H1 (cell line): ENCODE results near the gene MYLK. TPM values are rescaled to one million over a fixed set of nuclear protein-coding genes. Genes with fewer than 3 reads are reported as not detected.
"Not testable (repeated sequence)": the region's sequence is repeated elsewhere in the genome, so short reads cannot be mapped to it uniquely, and the experiment has no call there.

ENCODE experiments used
- CTCF ChIA-PET: fragments of 300-600 bp; sonication (Branson Sonifier 250); formaldehyde crosslinking; loops from one replicate; lab custom pipeline; 2021; ENCODE audit not compliant: partially characterized antibody; lab: Charles Lee
- POLR2A ChIA-PET: fragments of 300-600 bp; sonication (Branson Sonifier 250); formaldehyde crosslinking; loops from one replicate; lab custom pipeline; 2021; ENCODE audit warnings: inconsistent platforms; ENCODE audit not compliant: partially characterized antibody; lab: Charles Lee
- DNase-seq, 2 experiments: peaks; one replicate each; pipeline versions ENCODE4 v3.0.0 to v3.0.0-alpha.2; 2010 to 2022; ENCODE audit warnings: low spot score in 2 of 2, low read depth in 1 of 2, mixed read lengths in 1 of 2
- FAIRE-seq: peaks from 2 replicates; lab custom pipeline; 2011; peaks lifted over from hg19 to GRCh38; lab: Jason Lieb, UNC
- H2AFZ ChIP-seq: 2 replicates; pipeline ENCODE4 v1.8.1; 2012; ENCODE audit warnings: low read length, inconsistent platforms
- H2AK5ac ChIP-seq: 2 replicates; pipeline ENCODE4 v1.6.1; 2013; ENCODE audit warnings: low read depth, low read length
- H2BK120ac ChIP-seq: replicated peaks from 2 replicates; pipeline ENCODE3; 2013; ENCODE audit warnings: low read depth, low read length, inconsistent platforms
- H2BK12ac ChIP-seq: 2 replicates; pipeline ENCODE4 v1.6.1; 2013; ENCODE audit warnings: low read depth, low read length
- H2BK15ac ChIP-seq: 2 replicates; pipeline ENCODE4 v1.6.1; 2013; ENCODE audit warnings: low read length
- H2BK20ac ChIP-seq: 2 replicates; pipeline ENCODE4 v1.6.1; 2013; ENCODE audit warnings: low read length
- H2BK5ac ChIP-seq: 2 replicates; pipeline ENCODE4 v1.6.1; 2013; ENCODE audit warnings: low read depth, low read length
- H3K14ac ChIP-seq: 2 replicates; pipeline ENCODE4 v1.6.1; 2013; ENCODE audit warnings: inconsistent platforms; ENCODE audit not compliant: insufficient read length
- H3K18ac ChIP-seq: 2 replicates; pipeline ENCODE4 v1.6.1; 2013; ENCODE audit warnings: low read length; ENCODE audit errors: extremely low read depth
- H3K23ac ChIP-seq: 2 replicates; pipeline ENCODE4 v1.6.1; 2013; ENCODE audit warnings: inconsistent platforms; ENCODE audit not compliant: insufficient read length
- H3K23me2 ChIP-seq: 2 replicates; pipeline ENCODE4 v1.6.1; 2013; ENCODE audit warnings: low read depth, low read length
- H3K27ac ChIP-seq: 2 replicates; pipeline ENCODE4 v1.6.1; 2011; ENCODE audit warnings: low read depth, low read length, inconsistent platforms
- H3K27me3 ChIP-seq, 4 experiments: replicated peaks in 1 of 4; 1 replicate in 1 of 4; 2 replicates in 3 of 4; pipeline versions ENCODE4 v1.6.1 to v1.8.1; 2011 to 2013; ENCODE audit warnings: low read length in 3 of 4, mild to moderate bottlenecking in 3 of 4, inconsistent platforms in 2 of 4, mixed read lengths in 2 of 4, moderate library complexity in 1 of 4; ENCODE audit not compliant: control insufficient read depth in 3 of 4, insufficient read depth in 3 of 4; ENCODE audit errors: extremely low read depth in 1 of 4
- H3K36me3 ChIP-seq, 4 experiments: 2 replicates each; pipeline versions ENCODE4 v1.6.1 to v1.8.1; 2011 to 2013; ENCODE audit warnings: mild to moderate bottlenecking in 4 of 4, low read length in 3 of 4, moderate library complexity in 2 of 4, control low read depth in 1 of 4, inconsistent platforms in 1 of 4; ENCODE audit not compliant: insufficient read depth in 4 of 4, control insufficient read depth in 2 of 4
- H3K4ac ChIP-seq: replicated peaks from 2 replicates; pipeline ENCODE3; 2013; ENCODE audit warnings: low read length, low read depth, mixed read lengths, inconsistent platforms; ENCODE audit not compliant: insufficient read length
- H3K4me1 ChIP-seq, 4 experiments: replicated peaks in 1 of 4; 1 replicate in 1 of 4; 2 replicates in 3 of 4; pipeline versions ENCODE4 v1.6.1 to v1.8.1; 2011 to 2013; ENCODE audit warnings: low read length in 3 of 4, inconsistent platforms in 2 of 4, mixed read lengths in 1 of 4; ENCODE audit not compliant: insufficient read depth in 4 of 4, control insufficient read depth in 3 of 4
- H3K4me2 ChIP-seq, 2 experiments: 2 replicates each; pipeline versions ENCODE4 v1.6.1 to v1.8.1; 2011 to 2013; ENCODE audit warnings: low read depth in 2 of 2, low read length in 2 of 2, control low read depth in 1 of 2, inconsistent platforms in 1 of 2, mild to moderate bottlenecking in 1 of 2; ENCODE audit not compliant: insufficient read depth in 1 of 2
- H3K4me3 ChIP-seq, 4 experiments: fragments of 200-600, 300-600 bp in 1 of 4; sonication (generic), shearing (Covaris generic), sonication (Bioruptor Twin) in 1 of 4; 2 replicates each; pipeline versions ENCODE4 v1.5.1 to v1.8.1; 2011 to 2016; ENCODE audit warnings: low read length in 4 of 4, low read depth in 3 of 4, control low read depth in 2 of 4, inconsistent platforms in 2 of 4, mild to moderate bottlenecking in 2 of 4, mixed read lengths in 1 of 4, moderate library complexity in 1 of 4; ENCODE audit not compliant: insufficient read depth in 2 of 4; ENCODE audit errors: extremely low read depth in 1 of 4
- H3K56ac ChIP-seq: replicated peaks from 2 replicates; pipeline ENCODE3; 2013; ENCODE audit warnings: low read depth, mild to moderate bottlenecking, mixed read lengths, low read length, inconsistent platforms; ENCODE audit not compliant: insufficient read length
- H3K79me1 ChIP-seq: 2 replicates; pipeline ENCODE4 v1.6.1; 2013; ENCODE audit warnings: low read depth, low read length, control low read depth
- H3K79me2 ChIP-seq, 2 experiments: 2 replicates each; pipeline versions ENCODE4 v1.6.1 to v1.8.1; 2012 to 2013; ENCODE audit warnings: low read length in 2 of 2, mild to moderate bottlenecking in 2 of 2, inconsistent platforms in 1 of 2; ENCODE audit not compliant: insufficient read depth in 2 of 2, control insufficient read depth in 1 of 2
- H3K9ac ChIP-seq, 4 experiments: replicated peaks in 1 of 4; 1 replicate in 1 of 4; 2 replicates in 3 of 4; pipeline versions ENCODE4 v1.6.1 to v1.8.1; 2011 to 2013; ENCODE audit warnings: low read depth in 3 of 4, low read length in 3 of 4, control low read depth in 2 of 4, mild to moderate bottlenecking in 2 of 4, moderate library complexity in 2 of 4, inconsistent platforms in 1 of 4; ENCODE audit errors: extremely low read depth in 1 of 4
- H3K9me3 ChIP-seq, 2 experiments: 2 replicates each; pipeline versions ENCODE4 v1.6.1 to v1.8.1; 2012 to 2013; ENCODE audit warnings: mild to moderate bottlenecking in 2 of 2, moderate library complexity in 2 of 2, control low read depth in 1 of 2, inconsistent platforms in 1 of 2, low read depth in 1 of 2, low read length in 1 of 2, mixed read lengths in 1 of 2; ENCODE audit not compliant: insufficient read depth in 2 of 2
- H4K20me1 ChIP-seq, 2 experiments: replicated peaks in 1 of 2; 2 replicates each; pipeline versions ENCODE3 to v1.8.1; 2011 to 2013; ENCODE audit warnings: inconsistent platforms in 2 of 2, low read length in 2 of 2, mild to moderate bottlenecking in 1 of 2; ENCODE audit not compliant: insufficient read depth in 2 of 2, control insufficient read depth in 1 of 2
- H4K5ac ChIP-seq: 2 replicates; pipeline ENCODE4 v1.6.1; 2013; ENCODE audit warnings: low read length, low read depth, mixed read lengths, inconsistent platforms; ENCODE audit not compliant: insufficient read length
- H4K8ac ChIP-seq: 2 replicates; pipeline ENCODE4 v1.8.0; 2013; ENCODE audit warnings: mild to moderate bottlenecking, moderate library complexity, low read length, inconsistent platforms; ENCODE audit not compliant: insufficient read depth; ENCODE audit errors: extremely low read depth
- H4K91ac ChIP-seq: replicated peaks from 2 replicates; pipeline ENCODE3; 2013; ENCODE audit warnings: low read length, mixed read lengths, inconsistent platforms; ENCODE audit not compliant: insufficient read length
- WGBS, 2 experiments: shearing (Covaris generic) in 1 of 2; methylation state at CpG; one replicate each; pipeline versions ENCODE4 v1.1.6 to v1.1.7; 2013 to 2015; ENCODE audit warnings: low lambda C conversion rate in 2 of 2, mixed read lengths in 2 of 2, inconsistent platforms in 1 of 2, low coverage in 1 of 2, missing lambda C conversion rate in 1 of 2; ENCODE audit not compliant: insufficient replicate concordance in 2 of 2, insufficient coverage in 1 of 2, insufficient read length in 1 of 2; ENCODE audit errors: extremely low coverage in 1 of 2, missing lambda C conversion rate in 1 of 2; 5-methylcytosine and 5-hydroxymethylcytosine counted together
- polyA plus RNA-seq, 7 experiments: library from polyadenylated mRNA; depleted of rRNA in 3 of 7; stranded (reverse) in 5 of 7; unstranded in 2 of 7; fragments of >200 nt in 5 of 7; fragments of 200-250 nt in 2 of 7; gene quantifications; 1 replicate in 5 of 7; 2 replicates in 1 of 7; 4 replicates in 1 of 7; pipeline versions ENCODE4 v1.2.1 to v1.2.3, GENCODE V29; 2011 to 2013; ENCODE audit warnings: missing spikeins in 2 of 7, mixed read lengths in 2 of 7
- total RNA-seq: library from RNA; stranded (reverse); fragmentation: NEBNext Ultra II Directional; extraction: Animal tissue kit (Norgen Biotek cat#: 25700); gene quantifications from 2 replicates; pipeline ENCODE4 v1.2.1, GENCODE V29; 2021

Gene MYLK
- total and polyA plus RNA-seq, 2 of the 8 experiments (the other 6 are each of a cell fraction or from before 2014, with no cell fraction given), result 11.6 to 21.3 TPM

DNA sequence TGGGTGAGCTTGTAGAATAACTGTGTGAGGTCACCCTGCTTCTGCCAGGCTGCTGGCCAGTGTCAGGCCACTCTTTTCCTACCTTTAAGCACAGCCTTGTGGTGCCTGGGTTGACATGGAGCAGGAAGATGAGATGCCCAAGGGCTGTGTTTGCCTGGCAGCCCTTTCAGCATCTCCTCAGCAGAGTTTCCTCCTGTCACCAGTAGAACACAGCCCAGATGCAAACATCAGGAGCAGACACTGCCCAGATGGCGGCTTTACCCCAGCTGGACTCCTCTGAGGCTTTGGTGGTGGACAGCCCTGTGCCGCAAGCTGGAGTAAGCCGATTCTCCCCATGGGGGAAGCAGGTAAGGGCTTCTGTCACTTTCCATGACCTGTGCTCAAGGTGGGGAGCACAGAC, 180.5 kb downstream of the MYLK start:
- H3K14ac ChIP-seq, H3K27ac ChIP-seq, H2BK12ac ChIP-seq, FAIRE-seq, DNase-seq, H3K79me2 ChIP-seq, H4K91ac ChIP-seq, H3K9ac ChIP-seq, H3K9me3 ChIP-seq, H2BK5ac ChIP-seq, H4K8ac ChIP-seq, H4K5ac ChIP-seq, POLR2A ChIA-PET, H2AK5ac ChIP-seq, H3K23me2 ChIP-seq, H3K56ac ChIP-seq, H2AFZ ChIP-seq, H3K23ac ChIP-seq, H2BK15ac ChIP-seq, H2BK120ac ChIP-seq, H3K18ac ChIP-seq, H3K4me3 ChIP-seq, H3K27me3 ChIP-seq, H3K4ac ChIP-seq, H3K79me1 ChIP-seq, H4K20me1 ChIP-seq, H3K4me1 ChIP-seq, H2BK20ac ChIP-seq, H3K4me2 ChIP-seq, H3K36me3 ChIP-seq: not testable (repeated sequence)
- 88% methylated on average over 3 of the region's 3 CpGs; no CpG with 5 or more reads in 1 of the 2 experiments for WGBS, 2 experiments
- CTCF ChIA-PET, result interaction anchor here (1.1 to 51.6 kb wide), 6 partner anchors 9 to 51 kb away, joined by 4 to 1463 read pairs (median 12); no protein-coding TSS in a partner anchor
